ENCODE data around the gene FCRLB. TPM values are rescaled to one million over a fixed set of nuclear protein-coding genes. Genes with fewer than 3 reads are reported as not detected.

FCRLB gene
- total RNA-seq, 1 experiment from 2014 or later: 0.41 TPM

GRCh38 chr1:161766102-161766981 is 45.0 kb downstream of the FCRLB start, which contains the start of gene ATF6:
TSS of gene ATF6 (plus strand) at chr1:161766320. CDS start at chr1:161766361, 41 bp downstream.
- peak; percentile 86 for ATAC-seq
- no TSS peak for BruUV-seq (replicated peaks)
- ChIA-PET POLR2A (no interaction called here), CTCF (interaction anchor here (0.9 kb wide), 1 partner anchor 271 kb away, joined by 7 read pairs; no protein-coding TSS in a partner anchor)
- Histone ChIP-seq H3K36me3 (ENCODE audit: control insufficient read depth, insufficient read depth, low read length) (peaks cover 7% of the 10 kb centered on the region; the same call in 1 of the 2 replicates), H3K4me3 (ENCODE audit: low read depth in 2 of 2, low read length in 2 of 2) (peak within 1 kb of the TSS; percentile 99 to 100), H3K27ac (ENCODE audit: low read length) (peak within 1 kb of the TSS; percentile 94), H3K4me1 (ENCODE audit: control insufficient read depth, insufficient read depth, low read length) (peaks cover 6% of the 10 kb centered on the region; the same call in 1 of the 2 replicates), H3K9me3 (ENCODE audit: control insufficient read depth, insufficient read depth, low read depth, low read length) (no peaks in the 10 kb centered on the region), H3K27me3 (ENCODE audit: control insufficient read depth, insufficient read depth, low read length) (no peaks in the 10 kb centered on the region)
- in situ Hi-C loops (cut with HindIII; ENCODE audit: low pct_unique_long_range_greater_than_20kb, low sequenced_read_pairs): no loop called here
- intact Hi-C loops (cut with micrococcal nuclease; ENCODE audit: unreplicated experiment): loop anchor here (10.0 kb wide), 1 partner anchor 628 kb away; no protein-coding TSS in a partner anchor
- peak; percentile 87 for TF ChIP-seq POLR2AphosphoS5 (IDR thresholded peaks at IDR 0.05; ENCODE audit: low read depth, low read length)
- TF ChIP-seq, protein P1, sequence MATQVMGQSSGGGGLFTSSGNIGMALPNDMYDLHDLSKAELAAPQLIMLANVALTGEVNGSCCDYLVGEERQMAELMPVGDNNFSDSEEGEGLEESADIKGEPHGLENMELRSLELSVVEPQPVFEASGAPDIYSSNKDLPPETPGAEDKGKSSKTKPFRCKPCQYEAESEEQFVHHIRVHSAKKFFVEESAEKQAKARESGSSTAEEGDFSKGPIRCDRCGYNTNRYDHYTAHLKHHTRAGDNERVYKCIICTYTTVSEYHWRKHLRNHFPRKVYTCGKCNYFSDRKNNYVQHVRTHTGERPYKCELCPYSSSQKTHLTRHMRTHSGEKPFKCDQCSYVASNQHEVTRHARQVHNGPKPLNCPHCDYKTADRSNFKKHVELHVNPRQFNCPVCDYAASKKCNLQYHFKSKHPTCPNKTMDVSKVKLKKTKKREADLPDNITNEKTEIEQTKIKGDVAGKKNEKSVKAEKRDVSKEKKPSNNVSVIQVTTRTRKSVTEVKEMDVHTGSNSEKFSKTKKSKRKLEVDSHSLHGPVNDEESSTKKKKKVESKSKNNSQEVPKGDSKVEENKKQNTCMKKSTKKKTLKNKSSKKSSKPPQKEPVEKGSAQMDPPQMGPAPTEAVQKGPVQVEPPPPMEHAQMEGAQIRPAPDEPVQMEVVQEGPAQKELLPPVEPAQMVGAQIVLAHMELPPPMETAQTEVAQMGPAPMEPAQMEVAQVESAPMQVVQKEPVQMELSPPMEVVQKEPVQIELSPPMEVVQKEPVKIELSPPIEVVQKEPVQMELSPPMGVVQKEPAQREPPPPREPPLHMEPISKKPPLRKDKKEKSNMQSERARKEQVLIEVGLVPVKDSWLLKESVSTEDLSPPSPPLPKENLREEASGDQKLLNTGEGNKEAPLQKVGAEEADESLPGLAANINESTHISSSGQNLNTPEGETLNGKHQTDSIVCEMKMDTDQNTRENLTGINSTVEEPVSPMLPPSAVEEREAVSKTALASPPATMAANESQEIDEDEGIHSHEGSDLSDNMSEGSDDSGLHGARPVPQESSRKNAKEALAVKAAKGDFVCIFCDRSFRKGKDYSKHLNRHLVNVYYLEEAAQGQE (IDR thresholded peaks at IDR 0.05; ENCODE audit: insufficient read depth in 1 of 2, low read depth in 2 of 2, low read length in 1 of 2): peak in 1 of 2 experiments; percentile 33; a peak in 1 of 4 replicates
- TF ChIP-seq TCF7L2 (IDR thresholded peaks at IDR 0.05; ENCODE audit: low read depth, low read length): 0 out of 2 replicates have a peak, but pooled peaks have one; percentile 43
- no peak for TF ChIP-seq CTCF (IDR thresholded peaks at IDR 0.05)
- peak; percentile 86; the same call in 1 of the 2 replicates for TF ChIP-seq SIN3A (IDR thresholded peaks at IDR 0.05; ENCODE audit: borderline replicate concordance, insufficient read depth, low read depth, low read length)
- DNase-seq (ENCODE audit: low read depth, low spot score): peak; percentile 89

DNA sequence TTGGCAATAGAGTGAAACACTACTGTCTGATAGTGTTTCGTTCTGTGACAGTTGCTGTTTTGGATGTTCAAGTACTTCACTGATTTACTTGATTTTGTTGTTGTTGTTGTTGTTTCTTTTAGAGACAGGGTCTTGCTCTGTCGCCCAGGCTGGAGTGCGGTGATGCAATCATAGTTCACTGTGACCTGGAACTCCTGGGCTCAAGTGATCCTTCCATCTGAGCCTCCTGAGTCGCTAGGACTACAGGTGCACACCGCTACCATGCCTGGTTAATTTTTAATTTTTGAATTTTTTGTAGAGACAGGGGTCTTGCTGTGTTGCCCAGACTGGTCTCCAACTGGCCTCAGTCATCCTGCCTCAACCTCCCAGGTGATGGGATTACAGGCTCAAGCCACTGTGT is 47.1 kb downstream of the FCRLB start:
- in situ Hi-C loops (cut with HindIII; ENCODE audit: low pct_unique_long_range_greater_than_20kb, low sequenced_read_pairs): no loop called here
- intact Hi-C loops (cut with micrococcal nuclease; ENCODE audit: unreplicated experiment): loop anchor here (10.0 kb wide), 1 partner anchor 626 kb away; no protein-coding TSS in a partner anchor
- no peak for DNase-seq (ENCODE audit: low read depth, low spot score)
- ATAC-seq: no peak
- H3K4me3 ChIP-seq (ENCODE audit: low read depth in 2 of 2, low read length in 2 of 2): no peak overlapping the region
- ChIA-PET CTCF (no interaction called here), POLR2A (no interaction called here)
- H3K27me3 ChIP-seq (ENCODE audit: control insufficient read depth, insufficient read depth, low read length): no peaks in the 10 kb centered on the region
- H3K36me3 ChIP-seq (ENCODE audit: control insufficient read depth, insufficient read depth, low read length): peaks cover 7% of the 10 kb centered on the region; the same call in 1 of the 2 replicates
- peaks cover 6% of the 10 kb centered on the region; the same call in 1 of the 2 replicates for H3K4me1 ChIP-seq (ENCODE audit: control insufficient read depth, insufficient read depth, low read length)
- BruUV-seq (replicated peaks): no TSS peak
- no peaks in the 10 kb centered on the region for H3K9me3 ChIP-seq (ENCODE audit: control insufficient read depth, insufficient read depth, low read depth, low read length)
- H3K27ac ChIP-seq (ENCODE audit: low read length): no peak overlapping the region
- TF ChIP-seq, protein P1 (IDR thresholded peaks at IDR 0.05; ENCODE audit: insufficient read depth in 1 of 2, low read depth in 2 of 2, low read length in 1 of 2): no peak

Data from Panc1 (cell line).